Neuronal stem cell (in vitro differentiated cells): Measurements from ENCODE around the gene VPREB3.

Source experiments
- DNase-seq: peaks from one replicate; pipeline ENCODE4 v3.0.0-alpha.2; 2013; ENCODE audit warnings: low spot score
- H2AFZ ChIP-seq: one replicate; pipeline ENCODE4 v1.6.1; 2013; ENCODE audit warnings: mild to moderate bottlenecking, low read length, inconsistent platforms
- H2AK5ac ChIP-seq: 2 replicates; pipeline ENCODE4 v1.6.1; 2013; ENCODE audit warnings: low read depth, mild to moderate bottlenecking, inconsistent platforms, low read length, moderate library complexity, mixed read lengths
- H2BK120ac ChIP-seq: 2 replicates; pipeline ENCODE4 v1.6.1; 2013; ENCODE audit warnings: low read depth, mild to moderate bottlenecking, inconsistent platforms, low read length, moderate library complexity, mixed read lengths
- H2BK12ac ChIP-seq: one replicate; pipeline ENCODE4 v1.6.1; 2013; ENCODE audit warnings: low read length, inconsistent platforms
- H2BK15ac ChIP-seq: 2 replicates; pipeline ENCODE4 v1.6.1; 2013; ENCODE audit warnings: mild to moderate bottlenecking, low read length, inconsistent platforms, mixed read lengths
- H2BK5ac ChIP-seq: one replicate; pipeline ENCODE4 v1.6.1; 2013; ENCODE audit warnings: inconsistent platforms, mild to moderate bottlenecking, low read length, moderate library complexity
- H3K14ac ChIP-seq: one replicate; pipeline ENCODE4 v1.6.1; 2013; ENCODE audit warnings: low read length, inconsistent platforms
- H3K18ac ChIP-seq: 2 replicates; pipeline ENCODE4 v1.6.1; 2013; ENCODE audit warnings: low read length, inconsistent platforms
- H3K23ac ChIP-seq: 2 replicates; pipeline ENCODE4 v1.6.1; 2013; ENCODE audit warnings: low read depth, mild to moderate bottlenecking, mixed read lengths, low read length, inconsistent platforms; ENCODE audit not compliant: poor library complexity
- H3K27ac ChIP-seq: replicated peaks from 3 replicates; pipeline ENCODE4 v1.5.1; 2013; ENCODE audit warnings: low read length, inconsistent platforms
- H3K27me3 ChIP-seq, 3 experiments: 2 replicates each; pipeline ENCODE4 v1.6.1; 2013; ENCODE audit warnings: low read length in 3 of 3, mild to moderate bottlenecking in 2 of 3, inconsistent platforms in 1 of 3, low read depth in 1 of 3, mixed read lengths in 1 of 3, moderate library complexity in 1 of 3; ENCODE audit not compliant: control insufficient read depth in 3 of 3, insufficient read depth in 3 of 3
- H3K36me3 ChIP-seq, 2 donors: replicated peaks in 1 of 2; 2 replicates each; pipeline ENCODE4 v1.6.1; 2013; ENCODE audit warnings: low read length in 2 of 2; ENCODE audit not compliant: control insufficient read depth in 2 of 2, insufficient read depth in 2 of 2
- H3K4ac ChIP-seq: 2 replicates; pipeline ENCODE4 v1.6.1; 2013; ENCODE audit warnings: inconsistent platforms, mild to moderate bottlenecking, low read length, moderate library complexity
- H3K4me1 ChIP-seq, 2 donors: 1 replicate in 1 of 2; 2 replicates in 1 of 2; pipeline ENCODE4 v1.6.1; 2013; ENCODE audit warnings: low read length in 2 of 2, low read depth in 1 of 2; ENCODE audit not compliant: control insufficient read depth in 2 of 2, insufficient read depth in 1 of 2
- H3K4me2 ChIP-seq: one replicate; pipeline ENCODE4 v1.6.1; 2013; ENCODE audit warnings: mild to moderate bottlenecking, low read length, inconsistent platforms; ENCODE audit not compliant: insufficient read depth, poor library complexity, severe bottlenecking
- H3K4me3 ChIP-seq, 2 donors: 2 replicates each; pipeline ENCODE4 v1.5.1; 2013; ENCODE audit warnings: low read length in 2 of 2, mild to moderate bottlenecking in 2 of 2, inconsistent platforms in 1 of 2, moderate library complexity in 1 of 2
- H3K79me1 ChIP-seq: one replicate; pipeline ENCODE4 v1.6.1; 2013; ENCODE audit warnings: low read depth, mild to moderate bottlenecking, inconsistent platforms, low read length, moderate library complexity
- H3K9ac ChIP-seq: one replicate; pipeline ENCODE4 v1.6.1; 2013; ENCODE audit warnings: mild to moderate bottlenecking, low read depth, low read length, inconsistent platforms; ENCODE audit not compliant: poor library complexity
- H3K9me3 ChIP-seq, 2 donors: replicated peaks in 1 of 2; 2 replicates each; pipeline versions ENCODE3 to v1.6.1; 2013; ENCODE audit warnings: low read length in 2 of 2, mild to moderate bottlenecking in 2 of 2, inconsistent platforms in 1 of 2, low read depth in 1 of 2, mixed read lengths in 1 of 2, moderate library complexity in 1 of 2; ENCODE audit not compliant: control insufficient read depth in 2 of 2, insufficient read depth in 1 of 2
- H4K8ac ChIP-seq: one replicate; pipeline ENCODE4 v1.6.1; 2013; ENCODE audit warnings: low read depth, mild to moderate bottlenecking, inconsistent platforms, low read length, moderate library complexity
- H4K91ac ChIP-seq: one replicate; pipeline ENCODE4 v1.6.1; 2013; ENCODE audit warnings: low read length, low read depth, mild to moderate bottlenecking, inconsistent platforms; ENCODE audit not compliant: poor library complexity
- WGBS, 2 donors: extraction: QIAGEN DNeasy Blood & Tissue Kit; methylation state at CpG; one replicate each; pipeline ENCODE4 v1.1.7; 2013; ENCODE audit warnings: missing lambda C conversion rate in 2 of 2, mixed read lengths in 1 of 2; ENCODE audit not compliant: insufficient read length in 2 of 2, insufficient replicate concordance in 1 of 2; ENCODE audit errors: extremely low coverage in 2 of 2; 5-methylcytosine and 5-hydroxymethylcytosine counted together

Gene VPREB3

GRCh38 chr22:23712256-23712655, 42.0 kb downstream of the VPREB3 start:
- no peak overlapping the region for H4K91ac ChIP-seq

GRCh38 chr22:23709107-23709506, 45.1 kb downstream of the VPREB3 start:
- WGBS, 2 donors: no CpG with 5 or more reads among the region's 2 CpGs
- no peak overlapping the region for H4K8ac ChIP-seq

More at GRCh38 chr22:23712256-23712655, 42.0 kb downstream of the VPREB3 start:
- no peaks in the 10 kb centered on the region for H3K4me1 ChIP-seq
- H3K4me2 ChIP-seq: no peak overlapping the region
- WGBS, 2 donors: no CpG with 5 or more reads among the region's 12 CpGs
- DNase-seq: no peak
- no peaks in the 10 kb centered on the region for H3K27me3 ChIP-seq
- no peaks in the 10 kb centered on the region for H3K9me3 ChIP-seq
- H2AFZ ChIP-seq: no peak overlapping the region
- peaks cover 6% of the 10 kb centered on the region for H3K79me1 ChIP-seq
- no peak overlapping the region for H2BK5ac ChIP-seq
- no peak overlapping the region for H3K9ac ChIP-seq
- H2AK5ac ChIP-seq: no peak overlapping the region
- H3K27ac ChIP-seq: no peak overlapping the region
- H3K14ac ChIP-seq: no peak overlapping the region
- no peak overlapping the region for H3K4ac ChIP-seq
- no peak overlapping the region for H3K4me3 ChIP-seq
- H3K23ac ChIP-seq: no peak overlapping the region
- H3K36me3 ChIP-seq: peaks cover 21 to 80% of the 10 kb centered on the region in 2 donors
- H2BK15ac ChIP-seq: no peak overlapping the region
- H3K18ac ChIP-seq: no peak overlapping the region
- H2BK12ac ChIP-seq: no peak overlapping the region
- H4K8ac ChIP-seq: no peak overlapping the region
- peak overlapping the region; percentile 76 for H2BK120ac ChIP-seq

GRCh38 chr22:23708270-23708669, 46.0 kb downstream of the VPREB3 start:
- no peak overlapping the region for H2BK5ac ChIP-seq
- no peak overlapping the region for H3K23ac ChIP-seq
- no peak overlapping the region for H3K4me3 ChIP-seq
- no CpG with 5 or more reads among the region's 1 CpG for WGBS, 2 donors
- peaks cover 35 to 98% of the 10 kb centered on the region in 2 donors for H3K36me3 ChIP-seq
- H3K18ac ChIP-seq: no peak overlapping the region
- H3K14ac ChIP-seq: no peak overlapping the region
- no peak overlapping the region for H2BK12ac ChIP-seq
- no peaks in the 10 kb centered on the region for H3K9me3 ChIP-seq
- H2AFZ ChIP-seq: no peak overlapping the region
- no peak overlapping the region for H4K8ac ChIP-seq
- H3K4me1 ChIP-seq: no peaks in the 10 kb centered on the region
- DNase-seq: no peak
- no peak overlapping the region for H3K9ac ChIP-seq
- H3K4me2 ChIP-seq: no peak overlapping the region
- no peaks in the 10 kb centered on the region for H3K27me3 ChIP-seq
- no peak overlapping the region for H2AK5ac ChIP-seq
- no peak overlapping the region for H2BK15ac ChIP-seq
- H2BK120ac ChIP-seq: no peak overlapping the region
- no peak overlapping the region for H4K91ac ChIP-seq
- H3K79me1 ChIP-seq: no peaks in the 10 kb centered on the region
- no peak overlapping the region for H3K4ac ChIP-seq
- H3K27ac ChIP-seq: no peak overlapping the region

More at GRCh38 chr22:23709107-23709506, 45.1 kb downstream of the VPREB3 start:
- no peak overlapping the region for H3K27ac ChIP-seq
- H2AK5ac ChIP-seq: no peak overlapping the region
- H3K79me1 ChIP-seq: no peaks in the 10 kb centered on the region
- peaks cover 36 to 99% of the 10 kb centered on the region in 2 donors for H3K36me3 ChIP-seq
- H3K14ac ChIP-seq: no peak overlapping the region
- no peak overlapping the region for H3K18ac ChIP-seq
- DNase-seq: no peak
- H3K23ac ChIP-seq: no peak overlapping the region
- no peak overlapping the region for H3K4ac ChIP-seq
- no peaks in the 10 kb centered on the region for H3K27me3 ChIP-seq
- no peak overlapping the region for H2BK5ac ChIP-seq
- H2BK120ac ChIP-seq: no peak overlapping the region
- H3K4me1 ChIP-seq: no peaks in the 10 kb centered on the region
- no peaks in the 10 kb centered on the region for H3K9me3 ChIP-seq
- no peak overlapping the region for H4K91ac ChIP-seq
- H2BK12ac ChIP-seq: no peak overlapping the region
- no peak overlapping the region for H2BK15ac ChIP-seq
- H3K4me2 ChIP-seq: no peak overlapping the region
- H3K4me3 ChIP-seq: no peak overlapping the region
- H3K9ac ChIP-seq: no peak overlapping the region
- H2AFZ ChIP-seq: no peak overlapping the region

- no peak overlapping the region for H3K4ac ChIP-seq
- no peak overlapping the region for H2BK12ac ChIP-seq
- no peak overlapping the region for H2BK5ac ChIP-seq
- H4K91ac ChIP-seq: no peak overlapping the region
- no peak overlapping the region for H3K4me3 ChIP-seq
- H4K8ac ChIP-seq: no peak overlapping the region
- H3K9me3 ChIP-seq: peaks cover 0 to 3% of the 10 kb centered on the region in 2 donors
- H2AFZ ChIP-seq: no peak overlapping the region
- H3K79me1 ChIP-seq: no peaks in the 10 kb centered on the region
- no peak overlapping the region for H3K4me2 ChIP-seq
- no peak overlapping the region for H3K18ac ChIP-seq
- peaks cover 32 to 98% of the 10 kb centered on the region in 2 donors for H3K36me3 ChIP-seq
- no peak overlapping the region for H3K23ac ChIP-seq
- no peak overlapping the region for H2BK120ac ChIP-seq
- H3K4me1 ChIP-seq: no peaks in the 10 kb centered on the region
- H2AK5ac ChIP-seq: no peak overlapping the region
- no peak overlapping the region for H3K14ac ChIP-seq
- DNase-seq: no peak
- H3K27ac ChIP-seq: no peak overlapping the region
- no peak overlapping the region for H3K9ac ChIP-seq
- WGBS, 2 donors: no CpG with 5 or more reads among the region's 3 CpGs
- no peaks in the 10 kb centered on the region for H3K27me3 ChIP-seq
- no peak overlapping the region for H2BK15ac ChIP-seq
These were observed 48.9 kb downstream of the VPREB3 start for GRCh38 chr22:23705358-23705757.
